Stimulated activated naive CD8-positive, alpha-beta T cell treated with anti-CD3 and anti-CD28 coated beads, Interleukin-15, Interleukin-2, amounts not matched to agents 100 ng/mL and 50 ng/mL, for 24 hours (primary cell): Measurements from ENCODE around the gene HK3.

Experiments used
- H3K27ac Mint-ChIP-seq: one replicate; pipeline ENCODE4 v1.8.0; 2021; ENCODE audit warnings: mild to moderate bottlenecking, mixed read lengths
- H3K27me3 Mint-ChIP-seq: one replicate; pipeline ENCODE4 v1.8.0; 2021; ENCODE audit warnings: mixed read lengths
- H3K36me3 Mint-ChIP-seq: one replicate; pipeline ENCODE4 v1.8.0; 2021; ENCODE audit warnings: low read depth, mixed read lengths
- H3K4me1 Mint-ChIP-seq: one replicate; pipeline ENCODE4 v1.8.0; 2021; ENCODE audit warnings: low read depth, mixed read lengths
- H3K4me3 Mint-ChIP-seq: one replicate; pipeline ENCODE4 v1.8.0; 2021; ENCODE audit warnings: mild to moderate bottlenecking, mixed read lengths
- H3K9me3 Mint-ChIP-seq: one replicate; pipeline ENCODE4 v1.8.0; 2021; ENCODE audit warnings: mixed read lengths

HK3 gene

DNA sequence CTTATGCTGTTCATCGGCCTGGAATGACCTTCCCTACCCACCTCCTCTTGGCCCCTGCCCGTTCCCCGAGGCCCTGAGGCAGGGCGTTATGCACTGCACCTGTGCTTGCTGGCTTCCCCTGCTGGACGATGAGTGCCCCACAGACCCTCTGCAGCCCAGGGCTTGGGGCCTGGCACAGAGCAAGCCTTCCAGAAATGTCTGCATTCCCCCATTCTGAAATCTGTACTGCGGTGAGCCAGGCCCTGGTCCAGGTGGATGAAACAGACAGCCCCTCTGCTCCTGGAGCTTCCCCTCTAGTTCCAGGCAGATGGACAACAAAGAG lies 53.8 kb downstream of the HK3 start:
- Mint-ChIP-seq H3K4me3 (no peak overlapping the region), H3K4me1 (no peaks in the 10 kb centered on the region), H3K27ac (peak overlapping the region; percentile 28), H3K36me3 (no peaks in the 10 kb centered on the region), H3K9me3 (no peaks in the 10 kb centered on the region), H3K27me3 (peaks cover 33% of the 10 kb centered on the region)

GRCh38 chr5:176844706-176845391 lies 54.3 kb downstream of the HK3 start:
- H3K4me1 Mint-ChIP-seq, result no peaks in the 10 kb centered on the region
- no peaks in the 10 kb centered on the region for H3K36me3 Mint-ChIP-seq
- peaks cover 38% of the 10 kb centered on the region for H3K27me3 Mint-ChIP-seq
- no peak overlapping the region for H3K4me3 Mint-ChIP-seq
- H3K27ac Mint-ChIP-seq, result peak overlapping the region; percentile 28
- no peaks in the 10 kb centered on the region for H3K9me3 Mint-ChIP-seq

GRCh38 chr5:176844281-176844680 lies 54.9 kb downstream of the HK3 start:
- H3K36me3 Mint-ChIP-seq, result no peaks in the 10 kb centered on the region
- H3K27ac Mint-ChIP-seq, result no peak overlapping the region
- no peaks in the 10 kb centered on the region for H3K4me1 Mint-ChIP-seq
- H3K27me3 Mint-ChIP-seq, result peaks cover 38% of the 10 kb centered on the region
- no peak overlapping the region for H3K4me3 Mint-ChIP-seq
- H3K9me3 Mint-ChIP-seq, result no peaks in the 10 kb centered on the region

DNA sequence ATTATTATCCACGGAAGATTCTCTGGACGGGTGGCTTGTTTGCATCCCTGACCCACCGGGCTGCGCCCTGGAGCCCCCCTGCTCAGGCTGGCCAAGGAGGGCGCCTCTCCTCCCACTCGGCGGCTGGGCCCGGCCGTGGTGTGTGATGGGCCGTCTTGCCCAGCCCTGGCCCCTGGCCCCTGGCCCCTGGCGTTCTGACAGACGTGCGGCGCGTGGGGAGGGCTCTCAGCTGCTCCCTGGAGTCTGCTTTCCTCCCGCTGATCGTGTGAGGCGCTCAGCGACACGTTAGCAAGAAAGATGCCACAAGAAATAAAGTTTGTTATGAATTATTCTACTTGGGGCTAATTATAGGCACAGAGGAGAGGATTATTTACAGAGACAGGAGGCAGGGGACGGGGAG lies 55.5 kb downstream of the HK3 start:
- H3K9me3 Mint-ChIP-seq, result no peaks in the 10 kb centered on the region
- H3K4me3 Mint-ChIP-seq, result no peak overlapping the region
- peaks cover 38% of the 10 kb centered on the region for H3K27me3 Mint-ChIP-seq
- no peaks in the 10 kb centered on the region for H3K36me3 Mint-ChIP-seq
- no peak overlapping the region for H3K27ac Mint-ChIP-seq
- no peaks in the 10 kb centered on the region for H3K4me1 Mint-ChIP-seq

DNA sequence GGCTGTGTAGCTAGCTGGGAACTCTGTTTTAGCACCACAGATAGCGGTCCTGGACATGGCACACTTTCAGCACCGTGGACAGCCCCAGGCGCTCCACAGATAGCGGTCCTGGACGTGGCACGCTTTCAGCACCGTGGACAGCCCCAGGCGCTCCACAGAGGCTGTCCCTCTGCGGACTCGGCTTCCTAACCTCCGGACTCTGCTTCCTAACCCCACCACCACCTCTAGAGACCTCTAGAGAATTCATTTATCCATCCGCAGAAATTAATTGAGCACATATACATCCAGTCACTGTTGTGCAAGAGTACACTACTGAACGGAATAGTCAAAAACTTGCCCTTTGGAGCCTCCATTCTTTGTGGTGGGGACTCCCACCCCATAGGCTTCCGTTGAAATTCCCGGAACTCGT lies 61.4 kb downstream of the HK3 start:
- Mint-ChIP-seq H3K36me3 (no peaks in the 10 kb centered on the region), H3K4me1 (no peaks in the 10 kb centered on the region), H3K9me3 (no peaks in the 10 kb centered on the region), H3K27me3 (peaks cover 38% of the 10 kb centered on the region), H3K4me3 (no peak overlapping the region), H3K27ac (no peak overlapping the region)

GRCh38 chr5:176836811-176837706 lies 62.1 kb downstream of the HK3 start:
- Mint-ChIP-seq H3K9me3 (no peaks in the 10 kb centered on the region), H3K27me3 (peaks cover 33% of the 10 kb centered on the region), H3K4me1 (no peaks in the 10 kb centered on the region), H3K4me3 (no peak overlapping the region), H3K27ac (no peak overlapping the region), H3K36me3 (no peaks in the 10 kb centered on the region)

- Mint-ChIP-seq H3K9me3 (no peaks in the 10 kb centered on the region), H3K36me3 (no peaks in the 10 kb centered on the region), H3K4me3 (no peak overlapping the region), H3K27ac (no peak overlapping the region), H3K4me1 (no peaks in the 10 kb centered on the region), H3K27me3 (peaks cover 26% of the 10 kb centered on the region)
These were observed 63.2 kb downstream of the HK3 start for GRCh38 chr5:176835918-176836317.

- no peaks in the 10 kb centered on the region for H3K36me3 Mint-ChIP-seq
- no peaks in the 10 kb centered on the region for H3K9me3 Mint-ChIP-seq
- no peak overlapping the region for H3K4me3 Mint-ChIP-seq
- H3K27me3 Mint-ChIP-seq, result peaks cover 19% of the 10 kb centered on the region
- H3K4me1 Mint-ChIP-seq, result no peaks in the 10 kb centered on the region
- H3K27ac Mint-ChIP-seq, result no peak overlapping the region
These were observed 65.9 kb downstream of the HK3 start for GRCh38 chr5:176833286-176833685.

GRCh38 chr5:176832162-176832561 lies 67.0 kb downstream of the HK3 start:
- Mint-ChIP-seq H3K4me1 (no peaks in the 10 kb centered on the region), H3K27me3 (peaks cover 19% of the 10 kb centered on the region), H3K36me3 (no peaks in the 10 kb centered on the region), H3K4me3 (no peak overlapping the region), H3K27ac (no peak overlapping the region), H3K9me3 (no peaks in the 10 kb centered on the region)

DNA sequence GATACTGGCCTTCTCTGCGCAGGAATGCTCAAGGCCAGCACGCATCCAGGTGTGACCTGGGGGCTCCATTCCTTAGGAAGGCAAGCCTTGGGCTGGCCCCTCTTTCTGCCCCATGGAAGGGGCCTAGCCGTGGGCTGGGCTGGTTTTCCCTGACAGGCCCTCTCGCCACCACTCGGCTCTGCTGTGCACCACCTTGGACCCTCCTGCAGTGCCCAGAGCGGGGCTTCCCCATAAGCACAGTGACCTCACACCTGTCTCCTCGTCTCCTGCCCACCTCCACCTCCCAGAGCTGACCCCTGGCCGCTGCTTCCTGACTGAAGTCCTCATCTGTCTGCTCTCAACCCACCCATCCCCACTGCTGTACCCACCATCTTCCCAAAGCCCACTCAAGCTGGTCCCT lies 67.7 kb downstream of the HK3 start:
- Mint-ChIP-seq H3K4me3 (no peak overlapping the region), H3K27ac (no peak overlapping the region), H3K36me3 (no peaks in the 10 kb centered on the region), H3K27me3 (peaks cover 19% of the 10 kb centered on the region), H3K4me1 (no peaks in the 10 kb centered on the region), H3K9me3 (no peaks in the 10 kb centered on the region)

DNA sequence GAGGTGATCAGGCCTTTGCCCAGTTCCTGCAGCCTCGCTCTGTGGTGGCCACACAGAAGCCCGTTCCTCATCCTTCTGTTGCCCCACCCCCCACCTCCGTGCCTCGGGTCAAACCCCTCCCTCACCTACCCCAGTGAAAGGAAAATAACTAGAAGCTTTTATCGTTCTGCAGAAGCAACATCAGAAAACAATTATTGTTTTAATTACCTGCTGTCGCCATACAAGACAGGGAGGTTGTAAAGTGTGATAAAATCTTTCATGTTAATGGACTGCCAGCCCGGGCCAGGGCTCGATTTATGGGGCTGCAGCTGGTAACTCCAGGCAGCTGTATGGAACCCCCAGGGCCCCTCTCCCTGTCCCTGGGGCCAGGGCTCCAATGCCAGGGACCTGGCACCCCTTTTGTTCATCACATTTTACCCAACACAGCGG lies 68.1 kb downstream of the HK3 start:
- Mint-ChIP-seq H3K27ac (no peak overlapping the region), H3K36me3 (no peaks in the 10 kb centered on the region), H3K4me1 (no peaks in the 10 kb centered on the region), H3K27me3 (peaks cover 19% of the 10 kb centered on the region), H3K4me3 (no peak overlapping the region), H3K9me3 (no peaks in the 10 kb centered on the region)
